Measurements from ENCODE around the gene PLBD1.

- TF ChIP-seq POLR2AphosphoS5 (IDR thresholded peaks at IDR 0.05; ENCODE audit: low read depth, low read length) (no peak), REST (IDR thresholded peaks at IDR 0.05; ENCODE audit: insufficient read depth in 1 of 2, low read depth in 2 of 2, low read length in 2 of 2) (no peak), SIN3A (IDR thresholded peaks at IDR 0.05; ENCODE audit: borderline replicate concordance, insufficient read depth, low read length) (no peak), TAF1 (IDR thresholded peaks at IDR 0.05; ENCODE audit: borderline replicate concordance, insufficient read depth, low read length) (no peak), FOXP2 (optimal IDR thresholded peaks at IDR 0.05; ENCODE audit: borderline replicate concordance, extremely low read depth, extremely low read length, insufficient read depth) (no peak)
Measured at GRCh38 chr12:14510574-14510973, 57.1 kb downstream of the PLBD1 start.

Data from PFSK-1 (cell line).